Frontal cortex (tissue), 4 donors: Measurements from ENCODE around the gene CLCA2. TPM values are rescaled to one million over a fixed set of nuclear protein-coding genes. Genes with fewer than 3 reads are reported as not detected.

Source experiments
- DNase-seq, 2 donors: peaks; one replicate each; pipeline ENCODE4 v3.0.0; 2012; ENCODE audit warnings: low spot score in 2 of 2
- FAIRE-seq: peaks from 2 replicates; lab custom pipeline; 2012; peaks lifted over from hg19 to GRCh38; lab: Jason Lieb, UNC
- total RNA-seq: library from RNA; depleted of rRNA; stranded (reverse); fragments of >200 nt; gene quantifications from one replicate; pipeline ENCODE4 v1.2.3, GENCODE V29; 2014
- donor health status: control.
- donor health status: control.
- donor health status: control.

CLCA2 gene
- total RNA-seq, 1 donor from 2014 or later, result not detected

DNA sequence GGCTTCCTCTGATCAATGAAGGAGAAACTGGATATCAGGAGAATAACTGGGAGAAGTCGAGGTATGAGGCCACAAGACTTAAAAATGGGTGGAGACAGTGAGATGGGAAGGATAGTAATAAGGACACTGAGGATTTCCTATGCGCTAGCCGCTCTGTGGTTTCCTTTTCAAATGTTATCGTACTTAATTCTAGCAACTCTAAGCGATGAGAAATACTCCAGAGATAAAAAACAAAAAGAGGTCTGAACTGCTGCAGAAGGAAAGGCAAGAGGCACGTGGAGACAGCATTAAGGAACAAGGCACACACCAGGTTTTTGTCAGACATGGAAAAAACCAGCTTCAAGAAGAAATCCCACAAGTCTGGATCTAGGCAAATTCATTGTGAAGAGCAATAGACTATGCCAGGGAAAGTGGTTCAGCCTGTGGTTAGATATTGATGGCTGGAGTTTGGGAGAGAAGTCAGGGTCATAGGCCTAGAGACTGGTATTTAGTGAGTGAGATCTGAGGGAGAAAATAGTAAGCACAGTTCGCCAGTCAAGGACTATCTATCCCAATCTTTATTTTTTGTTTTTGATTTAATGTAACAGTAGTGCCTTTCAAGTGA lies 5.3 kb downstream of the CLCA2 start:
- DNase-seq, result no peak
- FAIRE-seq, result no peak

DNA sequence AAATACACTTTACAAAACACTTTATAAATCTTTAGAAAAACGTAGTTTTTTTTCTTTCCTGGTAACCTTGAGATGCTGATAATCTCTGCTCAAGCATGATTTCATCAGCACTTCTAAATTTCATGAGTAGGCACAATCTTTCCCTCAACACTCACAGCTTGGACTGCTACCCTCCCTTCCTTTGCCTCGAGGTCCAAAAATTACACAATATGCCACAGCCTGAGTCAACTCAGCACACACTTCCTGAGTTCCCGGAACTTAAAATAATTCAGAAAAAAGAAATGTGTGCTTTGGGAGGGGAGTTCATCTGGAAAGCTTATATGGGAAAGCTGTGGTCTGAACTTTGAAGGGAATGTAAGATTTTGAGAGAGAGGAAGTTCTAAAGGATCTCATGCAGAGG lies 5.9 kb downstream of the CLCA2 start:
- no peak for FAIRE-seq

DNA sequence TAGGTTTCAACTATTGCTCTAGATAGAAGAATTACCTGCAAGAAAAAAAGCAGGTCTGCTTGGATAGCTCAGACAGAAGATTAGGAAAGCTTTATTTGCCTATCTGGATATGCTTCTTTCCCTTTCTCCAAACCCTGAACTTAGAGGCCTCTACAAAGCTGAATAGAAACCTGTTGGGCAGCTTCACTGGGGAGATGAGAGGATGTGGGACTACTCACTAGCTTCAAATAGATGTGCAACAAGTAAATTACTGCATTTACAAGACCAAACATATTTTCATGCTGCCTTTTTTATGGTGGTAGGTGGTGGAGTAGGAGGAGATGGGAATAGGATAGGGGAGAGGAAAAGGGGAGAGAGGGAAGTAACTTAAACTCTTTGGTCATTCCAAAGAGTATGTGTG lies 6.4 kb downstream of the CLCA2 start:
- no peak for FAIRE-seq

More for the DNA sequence above, 5.9 kb downstream of the CLCA2 start:
- DNase-seq, result peak in 1 of 2 donors; percentile 16

DNA sequence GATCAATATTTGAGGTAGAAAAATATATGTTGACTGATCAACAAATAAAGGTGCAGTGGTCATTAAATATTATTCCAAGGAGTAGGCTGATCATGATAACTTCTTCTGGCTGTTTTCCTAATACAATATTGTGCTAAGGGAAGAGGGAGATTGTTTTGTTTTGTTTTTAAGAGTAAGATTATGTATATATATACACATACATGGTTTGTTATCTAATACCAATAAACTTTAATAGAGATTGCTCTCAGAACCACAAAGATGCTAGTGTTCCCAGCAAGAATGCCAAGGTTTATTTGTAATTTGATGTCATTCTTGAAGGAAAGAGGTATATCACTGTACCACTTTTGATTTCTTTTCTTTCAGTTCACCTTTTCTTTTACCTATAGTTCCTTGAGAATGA lies 10.1 kb downstream of the CLCA2 start:
- DNase-seq (no peak), FAIRE-seq (no peak)

More for the DNA sequence above, 6.4 kb downstream of the CLCA2 start:
- DNase-seq, result no peak

DNA sequence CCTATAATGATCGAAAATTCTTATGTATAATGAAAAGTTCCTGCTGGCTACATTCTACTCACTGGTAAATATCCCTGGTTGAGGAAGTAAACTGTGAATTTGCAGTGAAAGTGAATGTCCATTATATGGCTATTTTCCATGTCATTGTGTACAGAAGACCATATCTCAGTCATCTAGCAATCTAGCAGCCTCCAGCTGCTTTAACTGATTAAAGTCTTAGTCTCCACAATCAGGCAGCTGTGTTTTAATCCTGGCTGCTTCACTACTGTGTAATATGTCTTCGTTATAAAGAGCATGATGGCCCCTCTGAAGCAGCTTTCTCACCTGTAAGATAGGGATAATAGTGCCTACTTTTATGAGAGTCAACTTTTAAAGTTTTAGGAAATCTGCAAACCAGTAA lies 11.4 kb downstream of the CLCA2 start:
- DNase-seq, result no peak
- FAIRE-seq, result no peak

DNA sequence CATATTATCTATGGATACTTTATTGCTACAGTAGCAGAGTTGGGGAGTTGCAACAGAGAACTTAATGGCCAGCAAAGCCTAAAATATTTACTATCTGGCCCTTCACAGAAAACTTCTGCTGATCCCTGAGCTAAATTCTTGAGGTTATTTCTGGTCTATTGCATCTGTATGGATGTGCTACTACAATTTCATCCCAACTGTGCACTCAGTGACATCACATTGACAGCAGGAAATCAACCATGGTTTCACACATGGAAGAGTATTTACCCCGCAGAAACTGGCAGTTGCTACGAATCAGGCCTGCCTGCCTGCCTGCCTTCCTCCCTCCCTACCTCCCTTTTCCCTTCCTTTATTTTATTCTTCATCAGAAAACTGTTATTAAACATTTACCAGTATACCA lies 12.1 kb downstream of the CLCA2 start:
- no peak for FAIRE-seq
- DNase-seq, result no peak

DNA sequence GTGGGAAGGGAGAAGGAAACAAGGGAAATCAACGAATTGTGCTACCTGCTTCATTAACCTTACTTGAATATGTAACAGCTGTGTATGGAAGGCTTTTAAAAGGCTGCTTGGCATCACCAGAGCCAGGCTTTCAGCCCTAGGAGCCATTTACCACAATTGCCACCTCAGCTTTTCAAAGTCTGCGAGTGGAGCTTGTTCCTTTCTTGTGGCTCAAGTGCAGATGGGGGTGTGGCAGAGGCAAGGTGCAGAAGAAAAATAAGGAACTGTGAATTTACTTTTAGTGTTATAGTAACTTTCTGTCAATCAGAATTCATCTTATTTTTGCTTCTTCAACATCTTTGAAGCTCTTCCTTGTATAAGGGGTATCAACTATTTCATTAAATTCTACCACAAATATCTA lies 17.6 kb downstream of the CLCA2 start:
- DNase-seq, result no peak
- FAIRE-seq, result no peak

DNA sequence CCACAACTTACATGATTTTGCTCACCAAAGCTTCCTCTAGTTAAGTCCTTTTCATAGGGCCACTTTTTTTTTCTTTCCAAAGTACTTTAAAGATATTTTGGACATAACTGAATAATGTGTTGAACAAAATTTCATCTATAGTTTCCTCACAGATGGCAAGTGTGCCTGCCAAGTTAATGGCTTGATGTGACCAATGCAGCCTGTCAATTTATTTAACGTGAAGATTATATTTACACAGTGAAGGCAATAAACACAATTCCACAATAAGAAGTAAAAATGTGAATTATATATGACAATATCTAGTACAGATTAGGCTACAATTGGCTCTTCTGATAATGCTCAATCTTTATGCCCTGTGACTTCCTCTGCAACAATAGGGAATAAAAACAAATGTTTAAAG lies 18.0 kb downstream of the CLCA2 start:
- DNase-seq (no peak), FAIRE-seq (no peak)

DNA sequence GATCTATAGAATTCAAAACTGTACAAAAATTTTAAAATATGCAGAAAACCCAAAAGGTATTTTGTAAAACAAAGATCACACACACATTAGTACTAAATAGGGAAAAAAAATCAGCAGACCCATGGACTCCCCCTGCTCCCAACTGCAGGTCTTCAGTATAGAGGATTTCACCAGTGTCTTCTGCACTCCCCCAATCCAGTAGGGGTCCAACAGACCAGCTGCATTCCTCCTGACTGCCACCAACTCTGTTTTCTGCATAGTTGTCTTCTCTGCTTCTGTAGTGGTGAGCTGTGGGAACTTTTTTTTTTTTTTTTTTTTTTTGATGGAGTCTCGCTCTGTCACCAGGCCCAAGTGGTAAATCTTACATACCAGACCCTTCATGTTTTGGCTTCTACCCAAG lies 21.9 kb downstream of the CLCA2 start:
- FAIRE-seq, result no peak
- DNase-seq, result no peak

DNA sequence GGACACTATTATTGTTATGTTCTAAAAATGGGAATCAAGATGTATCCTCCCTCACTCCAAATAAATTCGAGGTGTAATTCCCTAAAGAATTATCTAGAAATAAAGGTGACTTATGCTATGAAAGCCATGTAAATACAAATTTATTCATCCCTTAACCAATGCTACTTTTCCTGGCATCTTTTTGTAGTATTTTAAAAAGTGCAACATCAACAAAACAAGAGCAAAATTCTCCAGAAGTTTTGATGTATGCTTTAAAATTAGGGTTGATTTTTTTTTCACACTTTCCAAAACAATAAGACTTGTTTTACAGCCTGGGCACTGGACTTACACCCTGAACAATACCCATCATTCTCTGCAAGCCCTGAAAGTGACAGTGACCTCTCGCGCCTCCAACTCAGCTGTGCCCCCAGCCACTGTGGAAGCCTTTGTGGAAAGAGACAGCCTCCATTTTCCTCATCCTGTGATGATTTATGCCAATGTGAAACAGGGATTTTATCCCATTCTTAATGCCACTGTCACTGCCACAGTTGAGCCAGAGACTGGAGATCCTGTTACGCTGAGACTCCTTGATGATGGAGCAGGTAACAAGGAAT lies 23.3 kb downstream of the CLCA2 start:
- FAIRE-seq (no peak), DNase-seq (peak in 1 of 2 donors; percentile 4)

DNA sequence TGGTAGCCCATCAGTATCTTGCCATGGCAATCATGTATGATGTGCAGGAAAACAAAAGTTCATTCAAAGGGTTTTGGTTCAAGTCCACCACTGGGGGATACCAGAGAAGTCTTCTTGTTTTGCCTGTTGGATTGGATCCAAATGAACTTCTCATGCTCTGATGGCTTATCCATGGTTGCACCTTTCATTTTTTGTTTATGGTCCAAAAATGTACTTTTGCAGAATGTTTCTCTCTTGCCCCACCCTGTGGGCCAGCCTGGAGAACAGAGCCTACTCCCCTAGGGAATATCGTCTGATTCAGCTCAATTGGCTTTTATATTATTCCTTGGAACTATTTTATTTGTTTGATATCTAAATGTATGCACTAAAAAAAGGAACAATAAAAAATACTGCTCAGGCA lies 24.7 kb downstream of the CLCA2 start:
- FAIRE-seq (no peak), DNase-seq (no peak)

DNA sequence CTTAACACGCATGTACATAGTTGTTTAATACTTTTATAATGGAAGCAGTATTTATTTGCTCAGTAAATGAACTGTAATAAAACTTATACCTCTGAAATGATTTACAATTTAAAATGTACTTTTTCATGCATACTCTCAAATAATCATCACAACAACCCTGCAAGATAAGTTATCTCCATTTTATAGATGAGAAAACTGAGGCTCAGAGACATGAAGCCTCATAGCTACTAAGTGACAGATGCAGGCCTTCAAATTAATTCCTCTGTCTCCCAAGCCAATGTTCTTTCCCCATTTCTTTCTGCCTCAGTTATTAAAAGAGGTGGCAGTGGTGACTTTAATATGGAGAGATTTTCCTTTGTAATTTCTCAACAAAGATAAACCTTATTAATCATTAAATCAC lies 25.1 kb downstream of the CLCA2 start:
- DNase-seq (no peak), FAIRE-seq (no peak)

DNA sequence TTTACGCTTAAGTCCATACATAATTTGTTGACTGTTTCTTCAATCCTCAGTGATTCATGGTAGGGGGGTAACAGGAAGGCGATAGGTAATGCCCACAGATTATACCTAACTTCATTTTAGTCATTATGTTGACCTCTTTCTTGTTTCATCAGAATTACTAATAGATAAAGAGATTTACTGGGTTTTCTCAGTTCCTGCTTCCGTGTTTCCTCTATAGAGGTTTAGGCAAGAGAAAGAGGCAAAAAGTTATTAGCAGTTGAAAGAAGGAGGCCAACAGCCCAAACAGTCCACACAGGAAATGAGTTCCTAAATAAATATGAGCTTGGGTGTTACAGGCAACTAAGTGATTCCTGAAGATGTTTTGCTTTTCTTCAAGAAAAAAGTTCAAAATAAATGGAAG lies 26.9 kb downstream of the CLCA2 start:
- FAIRE-seq (no peak), DNase-seq (no peak)

DNA sequence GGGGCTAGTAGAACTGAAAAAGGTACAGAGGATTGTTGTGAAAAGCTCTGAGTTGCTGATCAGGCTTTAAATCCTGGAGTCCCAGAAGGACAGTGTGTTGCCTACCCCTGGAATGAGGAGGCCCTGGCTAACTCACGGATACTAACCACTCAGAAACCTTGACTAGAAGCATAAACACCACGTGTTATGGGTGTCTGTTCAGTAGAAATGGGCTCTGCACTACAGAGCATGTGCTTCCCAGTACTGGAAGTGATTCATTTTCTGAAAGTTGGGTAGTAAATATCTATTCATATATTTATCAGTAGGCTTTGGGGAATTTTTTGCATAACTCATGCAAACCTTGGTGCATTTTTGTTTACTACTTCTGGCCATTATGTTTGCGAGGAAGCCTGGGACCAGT lies 29.7 kb downstream of the CLCA2 start:
- FAIRE-seq, result no peak
- no peak for DNase-seq

DNA sequence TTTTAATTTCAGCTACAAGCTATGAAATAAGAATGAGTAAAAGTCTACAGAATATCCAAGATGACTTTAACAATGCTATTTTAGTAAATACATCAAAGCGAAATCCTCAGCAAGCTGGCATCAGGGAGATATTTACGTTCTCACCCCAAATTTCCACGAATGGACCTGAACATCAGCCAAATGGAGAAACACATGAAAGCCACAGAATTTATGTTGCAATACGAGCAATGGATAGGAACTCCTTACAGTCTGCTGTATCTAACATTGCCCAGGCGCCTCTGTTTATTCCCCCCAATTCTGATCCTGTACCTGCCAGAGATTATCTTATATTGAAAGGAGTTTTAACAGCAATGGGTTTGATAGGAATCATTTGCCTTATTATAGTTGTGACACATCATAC lies 31.1 kb downstream of the CLCA2 start:
- DNase-seq (no peak), FAIRE-seq (no peak)

DNA sequence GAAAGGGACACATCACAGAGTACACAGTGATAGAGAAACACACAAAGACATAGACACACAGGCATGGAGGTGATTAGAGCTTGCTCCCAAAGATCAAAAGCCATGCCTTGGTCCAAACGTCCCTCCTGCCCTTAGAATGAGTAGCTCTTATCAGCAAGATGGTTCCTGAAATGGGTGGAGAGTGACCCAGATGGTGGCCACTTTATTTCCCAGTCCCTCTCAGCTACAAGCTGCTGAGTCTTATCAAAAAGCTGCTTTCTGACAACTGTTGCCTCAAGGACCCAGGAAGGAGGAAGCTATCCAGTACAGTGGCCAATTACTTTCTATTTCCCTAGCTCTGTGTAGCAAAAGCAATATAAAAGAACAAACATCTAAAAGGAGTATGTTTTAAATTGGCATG lies 37.0 kb downstream of the CLCA2 start:
- no peak for FAIRE-seq
- DNase-seq, result no peak

DNA sequence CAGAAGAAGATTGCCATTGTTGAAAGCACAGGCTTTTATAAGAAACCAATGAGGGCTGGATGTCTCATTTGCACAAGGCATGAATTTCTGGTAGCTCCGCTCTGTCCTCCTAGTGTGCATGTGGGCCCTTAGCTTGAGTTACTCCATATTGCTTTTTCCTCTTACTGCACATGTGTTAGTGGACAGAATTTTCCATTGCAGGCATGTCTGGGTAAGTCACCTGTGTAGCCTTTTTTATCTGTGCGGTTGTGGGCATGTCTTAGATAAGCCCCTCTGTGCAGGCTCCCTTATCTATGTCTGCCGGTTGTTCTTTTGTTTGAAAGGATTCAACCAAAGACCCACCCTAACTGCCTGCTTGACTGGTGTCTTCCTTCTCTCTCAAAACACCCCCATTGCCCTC lies 37.5 kb downstream of the CLCA2 start:
- DNase-seq, result no peak
- FAIRE-seq, result no peak

DNA sequence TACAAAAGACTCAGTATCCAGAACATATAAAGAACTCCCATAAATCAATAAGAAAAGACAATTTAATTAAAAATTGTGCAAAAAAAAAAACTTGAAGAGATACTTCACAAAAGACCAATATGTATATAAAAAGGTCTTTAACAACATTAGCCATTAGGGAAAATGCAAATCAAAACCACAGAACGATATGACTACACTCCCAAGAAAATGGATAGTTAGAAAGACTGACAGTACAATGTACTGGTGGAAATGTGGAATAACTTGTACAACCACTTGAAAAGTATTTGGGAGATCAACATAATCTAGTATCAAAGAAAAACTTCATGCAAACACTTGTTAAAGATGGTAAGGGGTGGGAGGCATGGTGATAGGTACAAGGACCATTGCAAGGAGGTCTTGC lies 40.8 kb downstream of the CLCA2 start:
- peak; percentile 44 for FAIRE-seq

DNA sequence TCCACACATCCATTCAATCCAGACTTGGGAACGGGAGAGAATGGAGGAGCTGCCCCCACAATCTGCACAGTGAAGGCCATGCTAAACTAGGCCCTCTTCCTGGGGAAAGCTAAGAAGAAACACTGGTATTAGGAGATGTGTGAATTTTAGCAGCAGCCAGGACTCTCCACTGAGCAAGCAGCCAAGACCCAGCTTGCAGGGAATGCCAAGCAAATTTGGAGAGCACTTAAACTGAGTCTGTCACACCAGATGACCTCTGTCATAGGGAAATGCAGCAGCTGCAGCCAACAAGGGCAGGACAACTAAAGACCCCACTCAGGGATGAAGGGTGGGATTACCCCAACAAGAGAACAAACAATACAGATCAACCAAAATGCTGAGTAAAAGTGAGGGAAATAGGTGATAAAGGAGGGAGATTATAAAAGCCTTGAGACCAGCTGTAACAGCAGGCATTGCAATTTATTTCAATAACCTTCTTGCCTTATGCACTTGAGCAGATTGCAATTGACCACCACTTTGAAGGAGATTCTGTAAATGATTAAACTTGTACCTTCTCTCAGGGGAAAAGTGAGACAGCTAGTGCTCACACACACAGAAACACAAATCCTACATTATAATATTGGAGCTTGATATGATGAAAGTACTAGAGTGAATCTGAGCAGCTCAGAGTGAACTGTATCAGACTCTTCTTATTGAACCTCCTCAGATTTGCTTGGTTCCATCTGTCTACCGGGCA lies 42.3 kb downstream of the CLCA2 start:
- DNase-seq (no peak), FAIRE-seq (no peak)

More for the DNA sequence above, 40.8 kb downstream of the CLCA2 start:
- no peak for DNase-seq

DNA sequence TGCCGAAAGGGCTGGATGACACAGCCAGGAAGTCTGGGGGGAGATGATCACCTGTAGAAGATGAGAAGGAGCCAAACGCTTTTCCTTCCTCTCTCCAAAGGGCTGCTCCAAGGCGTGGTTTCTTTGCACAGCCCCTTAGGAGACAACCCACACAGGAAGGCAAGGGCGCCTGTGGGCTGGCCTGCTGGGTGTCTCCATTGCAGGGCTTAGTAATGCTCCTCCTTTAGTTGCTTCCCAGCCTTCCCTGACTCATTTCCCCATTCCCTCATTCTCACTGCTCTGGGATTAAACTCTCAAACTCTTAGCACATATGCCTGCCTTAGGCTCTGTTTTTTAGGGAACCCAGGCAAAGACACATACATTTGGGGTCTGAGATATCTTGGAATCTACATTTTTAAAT lies 43.0 kb downstream of the CLCA2 start:
- DNase-seq, result no peak
- FAIRE-seq, result no peak

DNA sequence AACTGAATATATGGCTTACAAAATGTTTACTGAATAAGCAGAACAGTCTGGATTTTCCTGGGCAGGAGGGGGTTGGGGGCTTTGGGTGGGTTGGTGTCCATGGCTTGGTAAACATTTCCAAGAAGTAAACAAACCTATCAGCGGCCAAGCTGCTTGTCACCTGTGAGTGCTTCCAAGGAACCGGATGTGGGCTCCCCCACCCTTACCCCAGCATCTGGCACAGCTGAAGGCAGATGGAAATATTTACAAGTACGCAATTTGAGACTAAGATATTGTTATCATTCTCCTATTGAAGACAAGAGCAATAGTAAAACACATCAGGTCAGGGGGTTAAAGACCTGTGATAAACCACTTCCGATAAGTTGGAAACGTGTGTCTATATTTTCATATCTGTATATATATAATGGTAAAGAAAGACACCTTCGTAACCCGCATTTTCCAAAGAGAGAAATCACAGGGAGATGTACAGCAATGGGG lies 44.6 kb downstream of the CLCA2 start, which contains the start of gene CLCA1:
Gene CLCA1, plus strand, starts transcription at position 427 of the 477 bp plus-strand sequence. Its CDS starts 45 bp downstream, at position 472.
- no peak for FAIRE-seq
- DNase-seq, result no peak
